HG02943 (cell line): ENCODE measurements around the gene FHIT.

Experiments
- ATAC-seq: cut with Tn5 transposase; IDR thresholded peaks from one replicate; pipeline ENCODE4 v1.9.1; 2021; ENCODE audit warnings: mild to moderate bottlenecking, low read depth, moderate library complexity; ENCODE audit not compliant: unreplicated experiment

The FHIT gene

GRCh38 chr3:59750391-59750790 is 1500.9 kb downstream of the FHIT start:
- no peak for ATAC-seq

GRCh38 chr3:59749291-59749690 is 1502.0 kb downstream of the FHIT start:
- ATAC-seq, result no peak

- no peak for ATAC-seq
Measured at GRCh38 chr3:59746585-59746984, 1504.7 kb downstream of the FHIT start.

GRCh38 chr3:59737241-59737640 is 1514.0 kb downstream of the FHIT start:
- no peak for ATAC-seq

- no peak for ATAC-seq
Measured at GRCh38 chr3:59734061-59734460, 1517.2 kb downstream of the FHIT start.

- ATAC-seq, result no peak
Measured at GRCh38 chr3:59733041-59733809, 1518.0 kb downstream of the FHIT start.

- ATAC-seq, result no peak
Measured at GRCh38 chr3:59731943-59732342, 1519.3 kb downstream of the FHIT start.

GRCh38 chr3:59730591-59730990 is 1520.7 kb downstream of the FHIT start:
- no peak for ATAC-seq

GRCh38 chr3:59728587-59728908 is 1522.7 kb downstream of the FHIT start:
- ATAC-seq, result no peak

- no peak for ATAC-seq
Measured at GRCh38 chr3:59727902-59728586, 1523.2 kb downstream of the FHIT start.

- no peak for ATAC-seq
Measured at GRCh38 chr3:59726279-59726678, 1525.0 kb downstream of the FHIT start.

GRCh38 chr3:59717679-59718205 is 1533.5 kb downstream of the FHIT start:
- ATAC-seq, result no peak

- ATAC-seq, result no peak
Measured at GRCh38 chr3:59714066-59714465, 1537.2 kb downstream of the FHIT start.

- ATAC-seq, result no peak
Measured at GRCh38 chr3:59710554-59710953, 1540.7 kb downstream of the FHIT start.

GRCh38 chr3:59709702-59710553 is 1541.3 kb downstream of the FHIT start:
- ATAC-seq, result no peak

- ATAC-seq, result no peak
Measured at GRCh38 chr3:59708202-59708601, 1543.0 kb downstream of the FHIT start.

- no peak for ATAC-seq
Measured at GRCh38 chr3:59704292-59704691, 1547.0 kb downstream of the FHIT start.

- ATAC-seq, result no peak
Measured at GRCh38 chr3:59699648-59700320, 1551.5 kb downstream of the FHIT start.
